Activated CD8-positive, alpha-beta T cell treated with anti-CD3 and anti-CD28 coated beads for 36 hours (primary cell): ENCODE data around the gene WNT2. TPM values are rescaled to one million over a fixed set of nuclear protein-coding genes. Genes with fewer than 3 reads are reported as not detected.

Experiments used
- ATAC-seq: fragments of 200-7000 bp; cut with Tn5 transposase; one replicate; pipeline ENCODE4 v1.10.0; 2021; ENCODE audit warnings: mild to moderate bottlenecking, moderate library complexity
- CTCF ChIA-PET: fragments of 350-600 bp; sonication (Branson Sonifier 250); formaldehyde crosslinking; loops from one replicate; lab custom pipeline; 2021; ENCODE audit warnings: antibody characterized with exemption; lab: Charles Lee
- POLR2A ChIA-PET: fragments of 350-600 bp; sonication (Branson Sonifier 250); formaldehyde crosslinking; loops from one replicate; lab custom pipeline; 2021; ENCODE audit warnings: antibody characterized with exemption; lab: Charles Lee
- DNase-seq: peaks from one replicate; pipeline ENCODE4 v3.0.0-alpha.2; 2020
- H3K27ac Mint-ChIP-seq: one replicate; pipeline ENCODE4 v1.8.0; 2021; ENCODE audit warnings: mild to moderate bottlenecking, mixed read lengths
- H3K27me3 Mint-ChIP-seq: one replicate; pipeline ENCODE4 v1.8.0; 2021; ENCODE audit warnings: mixed read lengths
- H3K36me3 Mint-ChIP-seq: one replicate; pipeline ENCODE4 v1.8.0; 2021; ENCODE audit warnings: low read depth, mixed read lengths
- H3K4me1 Mint-ChIP-seq: one replicate; pipeline ENCODE4 v1.8.0; 2021; ENCODE audit warnings: low read depth, mixed read lengths
- H3K4me3 Mint-ChIP-seq: one replicate; pipeline ENCODE4 v1.8.0; 2021; ENCODE audit warnings: mild to moderate bottlenecking, moderate library complexity, mixed read lengths
- H3K9me3 Mint-ChIP-seq: one replicate; pipeline ENCODE4 v1.8.0; 2021; ENCODE audit warnings: mixed read lengths
- intact Hi-C: fragments of 100-400 bp; cut with micrococcal nuclease; formaldehyde crosslinking; loops from one replicate; pipeline ENCODE4 v1.10.0; 2022
- total RNA-seq, 2 experiments: library from RNA; stranded (reverse); gene quantifications; one replicate each; pipeline ENCODE4 v1.2.3, GENCODE V29; 2021
- TF ChIP-seq, protein P1 (sequence below): fragments of 200-600 bp; IDR thresholded peaks from one replicate; pipeline ENCODE4 v1.8.0; 2022; ENCODE audit warnings: antibody characterized with exemption, mild to moderate bottlenecking

The WNT2 gene
- total RNA-seq, 2 experiments from 2014 or later = not detected

- TF ChIP-seq, protein P1, sequence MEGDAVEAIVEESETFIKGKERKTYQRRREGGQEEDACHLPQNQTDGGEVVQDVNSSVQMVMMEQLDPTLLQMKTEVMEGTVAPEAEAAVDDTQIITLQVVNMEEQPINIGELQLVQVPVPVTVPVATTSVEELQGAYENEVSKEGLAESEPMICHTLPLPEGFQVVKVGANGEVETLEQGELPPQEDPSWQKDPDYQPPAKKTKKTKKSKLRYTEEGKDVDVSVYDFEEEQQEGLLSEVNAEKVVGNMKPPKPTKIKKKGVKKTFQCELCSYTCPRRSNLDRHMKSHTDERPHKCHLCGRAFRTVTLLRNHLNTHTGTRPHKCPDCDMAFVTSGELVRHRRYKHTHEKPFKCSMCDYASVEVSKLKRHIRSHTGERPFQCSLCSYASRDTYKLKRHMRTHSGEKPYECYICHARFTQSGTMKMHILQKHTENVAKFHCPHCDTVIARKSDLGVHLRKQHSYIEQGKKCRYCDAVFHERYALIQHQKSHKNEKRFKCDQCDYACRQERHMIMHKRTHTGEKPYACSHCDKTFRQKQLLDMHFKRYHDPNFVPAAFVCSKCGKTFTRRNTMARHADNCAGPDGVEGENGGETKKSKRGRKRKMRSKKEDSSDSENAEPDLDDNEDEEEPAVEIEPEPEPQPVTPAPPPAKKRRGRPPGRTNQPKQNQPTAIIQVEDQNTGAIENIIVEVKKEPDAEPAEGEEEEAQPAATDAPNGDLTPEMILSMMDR = no peak
- ChIA-PET POLR2A (no interaction called here), CTCF (no interaction called here)
- no peak for ATAC-seq
- Mint-ChIP-seq H3K4me1 (peaks cover 3% of the 10 kb centered on the region), H3K27ac (no peak overlapping the region), H3K9me3 (no peaks in the 10 kb centered on the region), H3K27me3 (peaks cover 50% of the 10 kb centered on the region), H3K4me3 (no peak overlapping the region), H3K36me3 (no peaks in the 10 kb centered on the region)
- intact Hi-C loops = no loop called here
- no peak for DNase-seq
Measured at GRCh38 chr7:117323305-117323850, 520 bp upstream of the WNT2 start.

DNA sequence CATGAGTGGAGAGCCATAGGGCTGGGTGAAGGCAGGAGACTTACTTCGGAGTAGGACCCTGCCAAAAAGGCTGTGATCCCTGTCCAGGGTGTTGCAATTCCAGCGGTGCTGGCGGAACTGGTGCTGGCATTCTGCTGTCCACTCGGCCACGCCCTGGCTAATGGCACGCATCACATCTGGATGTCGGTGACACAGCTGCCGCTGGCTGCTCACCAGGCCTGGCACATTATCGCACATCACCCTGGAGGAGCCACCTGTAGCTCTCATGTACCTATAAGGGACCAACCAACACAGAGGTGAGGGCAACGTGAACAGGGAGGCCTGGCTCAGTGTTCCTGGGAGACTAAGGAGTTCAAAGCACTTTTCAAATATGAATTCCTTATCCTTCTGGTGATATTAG, 2.3 kb downstream of the WNT2 start:
- Mint-ChIP-seq H3K36me3 (no peaks in the 10 kb centered on the region), H3K4me1 (peaks cover 3% of the 10 kb centered on the region), H3K4me3 (no peak overlapping the region), H3K9me3 (no peaks in the 10 kb centered on the region), H3K27ac (no peak overlapping the region), H3K27me3 (peaks cover 53% of the 10 kb centered on the region)
- intact Hi-C loops = no loop called here
- CTCF ChIA-PET = no interaction called here
- TF ChIP-seq, protein P1 = no peak
- no peak for DNase-seq
- ATAC-seq = no peak
- POLR2A ChIA-PET = no interaction called here

GRCh38 chr7:117319181-117319580, 3.7 kb downstream of the WNT2 start:
- TF ChIP-seq, protein P1 = no peak
- ATAC-seq (no peak), DNase-seq (no peak)
- intact Hi-C loops = no loop called here
- Mint-ChIP-seq H3K27ac (no peak overlapping the region), H3K36me3 (no peaks in the 10 kb centered on the region), H3K4me1 (peaks cover 3% of the 10 kb centered on the region), H3K27me3 (peaks cover 43% of the 10 kb centered on the region), H3K4me3 (no peak overlapping the region), H3K9me3 (no peaks in the 10 kb centered on the region)
- POLR2A ChIA-PET = no interaction called here
- CTCF ChIA-PET = no interaction called here

DNA sequence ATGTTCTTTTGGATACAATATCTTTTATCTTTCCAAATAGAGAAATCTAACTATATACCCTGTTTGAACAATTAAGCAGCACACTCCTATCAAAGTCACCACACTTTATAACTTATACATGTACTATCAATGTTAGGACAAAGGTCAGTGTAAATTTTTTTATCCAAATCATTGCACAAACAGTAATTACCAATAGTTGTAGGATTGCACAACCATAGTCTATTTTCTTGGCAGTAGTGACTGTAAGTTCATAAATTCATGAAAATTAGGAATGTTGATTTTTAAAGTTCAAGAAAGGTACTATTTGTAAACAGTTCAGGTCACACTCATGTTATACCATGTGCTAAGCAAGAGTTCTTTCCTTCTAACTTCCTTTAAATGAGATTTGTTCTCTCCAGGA, 9.3 kb downstream of the WNT2 start:
- no peaks in the 10 kb centered on the region for H3K4me1 Mint-ChIP-seq
- H3K27me3 Mint-ChIP-seq = peaks cover 12% of the 10 kb centered on the region
- intact Hi-C loops = no loop called here
- ChIA-PET POLR2A (no interaction called here), CTCF (no interaction called here)
- H3K27ac Mint-ChIP-seq = no peak overlapping the region
- TF ChIP-seq, protein P1 = no peak
- H3K9me3 Mint-ChIP-seq = no peaks in the 10 kb centered on the region
- ATAC-seq (no peak), DNase-seq (no peak)
- H3K36me3 Mint-ChIP-seq = no peaks in the 10 kb centered on the region
- H3K4me3 Mint-ChIP-seq = no peak overlapping the region

DNA sequence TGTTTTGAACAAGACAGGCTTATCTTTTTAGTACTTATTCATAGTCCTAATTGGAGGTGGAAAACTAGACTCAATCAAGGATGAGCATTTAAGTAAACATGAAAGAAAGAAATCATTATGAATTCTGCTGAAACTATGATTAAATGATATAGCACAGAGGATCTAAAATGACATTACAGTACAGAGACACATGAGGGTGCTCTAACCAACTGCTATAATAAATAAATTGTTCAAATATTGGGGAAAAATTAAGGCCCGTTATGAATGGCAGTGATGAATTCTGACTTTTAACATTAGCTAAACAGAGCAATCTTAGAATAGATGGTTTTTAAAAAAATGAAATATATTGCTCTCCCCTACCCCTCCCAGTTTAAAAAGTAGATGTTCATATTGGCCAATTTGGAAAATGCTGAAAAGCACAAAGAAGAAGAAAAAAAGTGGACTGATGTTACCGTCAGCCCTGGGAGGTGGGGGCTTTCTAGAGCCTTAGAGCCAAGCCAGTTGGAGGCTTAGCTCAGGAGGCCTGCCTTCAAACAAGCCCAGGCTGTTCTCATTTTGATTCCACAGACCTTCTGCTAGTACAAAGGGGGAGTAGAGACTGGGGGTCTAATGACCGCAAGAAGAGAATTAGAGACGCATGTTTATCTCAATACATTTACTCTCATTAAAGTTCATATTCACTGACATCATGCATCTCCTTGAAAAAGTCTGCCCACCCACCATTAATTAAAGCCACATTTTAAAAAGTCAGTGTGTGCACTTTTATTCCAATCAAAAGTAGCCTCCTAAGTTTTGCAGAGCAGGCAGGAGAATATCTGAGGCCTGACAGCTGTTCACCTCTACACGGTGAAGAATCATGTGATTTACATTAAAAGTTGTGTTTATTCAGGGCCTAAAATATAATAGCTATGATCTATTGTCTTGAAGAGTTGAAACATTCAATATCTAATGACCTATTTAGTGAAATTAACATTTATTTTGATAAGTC, 10.0 kb downstream of the WNT2 start:
- ChIA-PET POLR2A (no interaction called here), CTCF (no interaction called here)
- ATAC-seq (no peak), DNase-seq (no peak)
- intact Hi-C loops = no loop called here
- Mint-ChIP-seq H3K36me3 (no peaks in the 10 kb centered on the region), H3K4me3 (no peak overlapping the region), H3K27me3 (peaks cover 7% of the 10 kb centered on the region), H3K9me3 (no peaks in the 10 kb centered on the region), H3K27ac (no peak overlapping the region), H3K4me1 (no peaks in the 10 kb centered on the region)
- TF ChIP-seq, protein P1 = no peak
